ENCODE data around the gene NAALADL2.
A peak's percentile ranks its signal among the peaks of the same experiment; 100 is the strongest.

The NAALADL2 gene

DNA sequence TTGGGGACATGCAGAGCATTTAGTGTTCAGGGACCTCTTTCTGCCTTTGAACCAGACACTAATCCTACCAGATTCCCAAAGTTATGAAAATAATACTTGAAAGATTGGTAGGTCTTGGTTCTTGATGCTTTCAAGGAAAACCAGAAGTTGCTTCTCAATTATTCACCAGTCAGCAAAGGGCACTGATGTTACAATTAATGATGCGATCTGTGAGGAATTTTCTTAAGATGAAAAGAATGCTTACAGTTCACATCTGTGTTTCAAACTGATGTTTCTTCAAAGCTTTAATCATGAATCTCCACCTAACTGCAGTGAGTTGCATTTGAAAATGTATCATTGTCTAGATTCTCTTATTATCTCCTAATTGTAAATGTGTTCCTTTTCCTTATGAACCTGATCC, 161.0 kb downstream of the NAALADL2 start:
- peak; percentile 3 for DNase-seq (ENCODE audit: low read depth)
- TF ChIP-seq, protein P1, sequence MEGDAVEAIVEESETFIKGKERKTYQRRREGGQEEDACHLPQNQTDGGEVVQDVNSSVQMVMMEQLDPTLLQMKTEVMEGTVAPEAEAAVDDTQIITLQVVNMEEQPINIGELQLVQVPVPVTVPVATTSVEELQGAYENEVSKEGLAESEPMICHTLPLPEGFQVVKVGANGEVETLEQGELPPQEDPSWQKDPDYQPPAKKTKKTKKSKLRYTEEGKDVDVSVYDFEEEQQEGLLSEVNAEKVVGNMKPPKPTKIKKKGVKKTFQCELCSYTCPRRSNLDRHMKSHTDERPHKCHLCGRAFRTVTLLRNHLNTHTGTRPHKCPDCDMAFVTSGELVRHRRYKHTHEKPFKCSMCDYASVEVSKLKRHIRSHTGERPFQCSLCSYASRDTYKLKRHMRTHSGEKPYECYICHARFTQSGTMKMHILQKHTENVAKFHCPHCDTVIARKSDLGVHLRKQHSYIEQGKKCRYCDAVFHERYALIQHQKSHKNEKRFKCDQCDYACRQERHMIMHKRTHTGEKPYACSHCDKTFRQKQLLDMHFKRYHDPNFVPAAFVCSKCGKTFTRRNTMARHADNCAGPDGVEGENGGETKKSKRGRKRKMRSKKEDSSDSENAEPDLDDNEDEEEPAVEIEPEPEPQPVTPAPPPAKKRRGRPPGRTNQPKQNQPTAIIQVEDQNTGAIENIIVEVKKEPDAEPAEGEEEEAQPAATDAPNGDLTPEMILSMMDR (IDR thresholded peaks at IDR 0.05; ENCODE audit: low read length, missing control alignments): no peak
- H3K4me3 ChIP-seq (replicated peaks; ENCODE audit: low read depth, low read length): no peak overlapping the region

DNA sequence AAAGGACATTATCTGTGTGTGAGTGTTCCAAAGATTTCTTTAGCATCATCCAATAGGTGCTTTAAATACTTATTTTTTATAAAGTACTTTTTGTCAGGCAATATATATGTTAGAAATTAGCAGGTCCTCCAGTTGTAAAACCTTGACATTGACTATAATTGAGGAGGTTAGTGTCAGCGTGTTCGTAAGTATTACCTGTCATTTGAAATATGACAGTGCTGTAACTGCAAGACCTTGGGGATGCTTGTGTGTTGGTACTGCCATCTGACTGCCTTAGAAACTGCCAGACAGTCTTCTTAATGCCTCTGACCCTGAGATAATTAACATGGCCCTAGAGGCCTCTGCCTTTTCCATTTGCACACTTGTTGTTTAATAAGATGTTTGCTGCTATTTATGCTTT, 170.7 kb downstream of the NAALADL2 start:
- TF ChIP-seq, protein P1 (IDR thresholded peaks at IDR 0.05; ENCODE audit: low read length, missing control alignments): no peak
- no peak for DNase-seq (ENCODE audit: low read depth)
- H3K4me3 ChIP-seq (replicated peaks; ENCODE audit: low read depth, low read length): no peak overlapping the region

DNA sequence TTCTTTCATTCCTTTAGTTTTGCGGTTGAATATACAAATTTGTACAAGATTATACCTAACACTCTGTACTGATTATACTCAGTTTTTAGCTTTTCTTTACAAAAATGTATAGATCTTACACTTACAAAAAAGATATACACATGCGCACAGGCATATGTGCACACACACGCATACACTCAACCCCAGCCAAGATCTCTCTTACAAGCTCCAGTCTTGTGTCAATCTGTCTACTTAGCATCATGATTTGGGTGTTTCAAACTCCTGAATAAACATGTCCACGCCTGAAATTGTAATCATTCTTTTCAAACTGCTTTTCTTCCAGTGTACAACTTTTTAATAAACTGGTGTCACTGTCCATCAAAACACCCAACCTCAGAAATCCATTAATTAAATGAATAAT, 180.7 kb downstream of the NAALADL2 start:
- TF ChIP-seq, protein P1 (IDR thresholded peaks at IDR 0.05; ENCODE audit: low read length, missing control alignments): no peak

DNA sequence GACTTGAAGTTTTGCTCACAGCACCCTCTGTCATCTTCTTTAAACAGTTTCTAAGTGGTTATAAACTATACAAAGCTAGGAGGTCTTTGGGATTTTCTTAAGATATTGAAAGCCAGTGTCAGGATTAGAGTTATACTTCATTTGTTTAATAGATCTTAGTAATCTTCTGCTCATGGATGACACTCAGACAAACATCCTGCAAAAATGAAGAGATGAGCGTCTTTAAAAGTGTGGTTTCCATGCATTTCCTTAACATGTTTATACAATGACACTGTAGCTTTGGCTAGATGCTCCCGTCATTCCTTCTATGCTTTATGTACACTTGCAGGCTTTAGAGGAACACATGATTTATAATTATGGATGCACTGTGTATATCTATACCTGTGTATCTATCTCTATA, 182.2 kb downstream of the NAALADL2 start:
- H3K4me3 ChIP-seq (replicated peaks; ENCODE audit: low read depth, low read length): no peak overlapping the region
- no peak for DNase-seq (ENCODE audit: low read depth)
- TF ChIP-seq, protein P1 (IDR thresholded peaks at IDR 0.05; ENCODE audit: low read length, missing control alignments): no peak

More for the DNA sequence above, 180.7 kb downstream of the NAALADL2 start:
- no peak overlapping the region for H3K4me3 ChIP-seq (replicated peaks; ENCODE audit: low read depth, low read length)
- DNase-seq (ENCODE audit: low read depth): no peak

DNA sequence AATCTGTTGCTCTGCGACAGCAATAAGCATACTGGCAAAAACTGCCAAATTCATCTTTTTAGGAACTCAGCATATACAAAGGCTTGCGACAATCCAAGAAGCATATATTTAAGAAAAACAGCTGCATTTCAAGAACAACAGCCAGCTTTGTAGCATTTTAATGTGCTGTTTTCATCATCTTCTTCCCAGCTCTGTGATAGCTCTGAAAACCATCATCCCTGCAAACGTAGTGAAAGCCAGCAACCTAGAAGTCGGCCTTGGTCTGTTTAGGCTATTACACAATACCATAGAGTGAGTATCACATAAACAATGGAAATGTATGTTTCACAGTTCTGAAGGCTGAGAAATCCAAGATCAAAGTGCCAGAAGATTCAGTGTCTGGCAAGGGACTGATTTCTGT, 187.5 kb downstream of the NAALADL2 start:
- DNase-seq (ENCODE audit: low read depth): peak; percentile 40

DNA sequence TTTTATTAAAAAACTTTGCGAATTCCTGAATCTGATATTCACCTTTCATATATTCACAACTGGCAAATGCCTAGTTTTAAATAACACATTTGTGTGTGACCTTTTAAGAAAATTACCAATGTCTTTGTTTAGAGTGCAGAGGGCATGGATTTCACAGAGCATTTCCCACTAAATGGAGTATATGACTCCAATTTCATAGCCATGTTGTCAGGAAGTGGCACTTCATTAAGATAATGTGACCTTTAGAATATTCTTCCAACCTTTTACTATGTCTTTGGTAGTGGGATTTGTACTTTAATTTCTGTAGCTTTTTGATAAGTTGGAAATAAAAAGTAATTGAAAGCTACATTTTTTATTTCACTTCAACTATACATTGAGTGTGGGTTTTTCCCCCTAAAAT, 188.7 kb downstream of the NAALADL2 start:
- TF ChIP-seq, protein P1 (IDR thresholded peaks at IDR 0.05; ENCODE audit: low read length, missing control alignments): no peak
- no peak overlapping the region for H3K4me3 ChIP-seq (replicated peaks; ENCODE audit: low read depth, low read length)
- DNase-seq (ENCODE audit: low read depth): no peak

More for the DNA sequence above, 187.5 kb downstream of the NAALADL2 start:
- TF ChIP-seq, protein P1 (IDR thresholded peaks at IDR 0.05; ENCODE audit: low read length, missing control alignments): no peak
- H3K4me3 ChIP-seq (replicated peaks; ENCODE audit: low read depth, low read length): no peak overlapping the region

DNA sequence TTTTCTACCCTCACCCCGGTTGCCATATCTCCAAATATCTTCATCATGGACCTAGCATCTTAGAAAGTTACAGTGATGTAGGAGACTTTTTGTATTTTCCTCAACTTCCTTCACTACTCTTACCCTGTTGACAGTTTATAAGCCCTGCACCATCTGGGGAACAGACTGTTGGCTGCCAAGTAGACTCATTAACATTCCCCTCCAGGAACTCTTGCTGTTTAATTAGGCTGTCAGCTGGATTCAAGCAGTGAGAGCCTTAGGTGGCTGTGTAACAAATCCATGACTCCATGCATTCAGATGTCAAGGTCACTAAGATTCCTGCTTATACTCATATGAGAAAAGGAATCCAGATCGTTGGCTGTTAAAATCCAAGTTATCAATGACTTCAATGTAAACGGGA, 198.3 kb downstream of the NAALADL2 start:
- no peak for DNase-seq (ENCODE audit: low read depth)
- TF ChIP-seq, protein P1 (IDR thresholded peaks at IDR 0.05; ENCODE audit: low read length, missing control alignments): no peak
- H3K4me3 ChIP-seq (replicated peaks; ENCODE audit: low read depth, low read length): no peak overlapping the region
